Tongue (tissue), 2 donors: ENCODE results near the gene PLAAT4. TPM values are rescaled to one million over a fixed set of nuclear protein-coding genes. Genes with fewer than 3 reads are reported as not detected.
"Not testable (repeated sequence)": the region's sequence is repeated elsewhere in the genome, so short reads cannot be mapped to it uniquely, and the experiment has no call there.

Experiments
- DNase-seq: peaks from one replicate; pipeline ENCODE4 v3.0.0-alpha.2; 2015
- total RNA-seq: library from RNA; depleted of rRNA; stranded (reverse); fragments of >200 nt; gene quantifications from one replicate; pipeline ENCODE4 v1.2.3, GENCODE V29; 2014

Gene PLAAT4
- total RNA-seq, 1 donor from 2014 or later, result 6.1 TPM

- no peak for DNase-seq
Observed at GRCh38 chr11:63511048-63511748, 25.4 kb upstream of the PLAAT4 start.

DNA sequence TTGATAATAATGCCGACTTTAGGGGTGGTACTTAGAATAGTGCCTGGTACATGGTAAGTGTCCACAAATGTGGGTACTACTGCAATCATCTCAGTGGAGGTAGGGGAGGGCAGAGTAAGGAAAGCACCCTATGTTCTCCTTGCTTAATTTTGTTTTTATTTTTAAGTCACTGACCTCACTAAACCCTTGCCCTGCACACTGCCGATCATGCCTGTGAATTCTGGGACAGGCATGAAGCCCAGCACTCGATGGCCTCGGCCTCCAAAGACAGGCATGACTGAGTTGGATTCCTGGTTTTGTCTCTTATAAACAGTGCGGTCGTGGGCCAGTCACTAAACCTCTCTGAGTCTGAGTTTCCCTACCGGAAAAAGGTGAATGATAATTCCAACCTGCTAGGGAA lies 23.8 kb upstream of the PLAAT4 start:
- no peak for DNase-seq

DNA sequence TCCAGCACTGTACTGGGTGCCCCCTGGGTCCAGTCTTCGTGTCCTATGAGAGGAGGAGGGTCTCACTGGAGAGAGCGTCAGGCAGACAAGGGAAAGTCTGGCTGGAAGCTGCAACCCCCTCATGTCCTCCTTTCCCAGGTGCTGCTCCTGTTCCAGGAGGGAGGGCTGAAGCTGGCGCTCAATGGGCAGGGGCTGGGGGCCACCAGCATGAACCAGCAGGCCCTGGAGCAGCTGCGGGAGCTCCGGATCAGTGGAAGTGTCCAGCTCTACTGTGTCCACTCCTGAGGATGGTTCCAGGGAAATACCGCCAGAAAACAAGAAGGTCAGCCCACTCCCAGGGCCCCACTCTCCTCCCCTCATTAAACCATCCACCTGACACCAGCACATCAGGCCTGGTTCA lies 20.5 kb upstream of the PLAAT4 start:
- no peak for DNase-seq

GRCh38 chr11:63517156-63517555 lies 19.5 kb upstream of the PLAAT4 start:
- no peak for DNase-seq

DNA sequence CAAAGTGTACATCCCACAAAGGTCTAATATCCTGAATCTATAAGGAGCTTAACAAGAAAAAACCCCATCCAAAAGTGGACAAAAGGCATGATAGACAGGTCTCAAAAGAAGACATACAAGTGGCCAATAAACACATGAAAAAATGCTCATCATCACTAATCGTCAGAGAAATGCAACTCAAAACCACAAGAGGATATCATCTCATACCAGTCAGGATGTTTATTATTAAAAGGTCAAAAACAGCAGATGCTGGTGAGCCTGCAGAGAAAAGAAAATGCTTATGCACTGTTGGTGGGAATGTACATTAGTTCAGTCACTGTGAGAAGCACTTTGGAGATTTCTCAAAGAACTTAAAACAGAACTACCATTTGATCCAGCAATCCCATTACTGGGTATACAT lies 18.1 kb upstream of the PLAAT4 start:
- DNase-seq, result no peak

DNA sequence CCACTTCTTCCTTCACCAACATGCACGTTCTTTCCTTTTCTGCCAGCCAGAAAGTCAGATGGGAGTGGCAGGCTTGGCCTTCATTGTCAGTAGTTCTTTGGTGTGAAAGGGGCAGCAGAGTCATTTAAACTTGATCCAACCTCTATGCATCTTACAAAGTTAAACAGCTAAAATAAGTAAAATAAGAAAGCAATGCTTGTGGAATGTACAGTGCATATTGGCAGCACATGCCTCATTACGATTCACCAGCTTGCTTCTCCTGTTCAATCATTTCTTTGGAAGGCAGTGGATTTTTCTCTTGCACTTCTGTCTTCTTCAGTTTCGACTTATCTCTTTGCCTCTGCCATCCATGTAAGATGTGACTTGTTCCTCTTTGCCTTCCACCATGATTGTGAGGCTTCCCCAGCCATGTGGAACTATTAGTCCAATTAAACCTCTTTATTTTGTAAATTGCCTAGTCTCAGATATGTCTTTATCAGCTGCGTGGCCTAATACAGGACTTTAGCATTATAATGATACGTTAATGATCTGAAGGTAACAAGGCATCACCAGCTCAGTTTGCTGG lies 15.9 kb upstream of the PLAAT4 start:
- no peak for DNase-seq

- DNase-seq, result no peak
Observed at GRCh38 chr11:63521896-63522295, 14.7 kb upstream of the PLAAT4 start.

GRCh38 chr11:63523151-63523550 lies 13.5 kb upstream of the PLAAT4 start:
- no peak for DNase-seq

DNA sequence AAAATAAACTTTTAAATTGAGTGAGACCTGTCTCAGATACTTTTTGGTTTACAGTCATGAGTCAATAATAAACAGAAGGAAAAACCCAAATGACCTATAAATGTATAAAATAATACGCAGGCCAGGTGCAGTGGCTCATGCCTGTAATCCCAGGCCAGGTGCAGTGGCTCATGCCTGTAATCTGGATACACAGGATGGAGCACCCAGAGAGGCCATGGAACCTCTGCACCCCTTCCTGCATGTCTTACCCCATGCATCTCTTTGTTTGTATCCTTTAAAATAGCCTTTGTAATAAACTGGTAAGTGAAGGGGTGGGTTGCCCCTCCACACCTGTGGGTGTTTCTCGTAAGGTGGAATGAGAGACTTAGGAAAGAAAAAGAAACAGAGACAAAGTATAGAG lies 8.9 kb upstream of the PLAAT4 start:
- DNase-seq, result no peak

DNA sequence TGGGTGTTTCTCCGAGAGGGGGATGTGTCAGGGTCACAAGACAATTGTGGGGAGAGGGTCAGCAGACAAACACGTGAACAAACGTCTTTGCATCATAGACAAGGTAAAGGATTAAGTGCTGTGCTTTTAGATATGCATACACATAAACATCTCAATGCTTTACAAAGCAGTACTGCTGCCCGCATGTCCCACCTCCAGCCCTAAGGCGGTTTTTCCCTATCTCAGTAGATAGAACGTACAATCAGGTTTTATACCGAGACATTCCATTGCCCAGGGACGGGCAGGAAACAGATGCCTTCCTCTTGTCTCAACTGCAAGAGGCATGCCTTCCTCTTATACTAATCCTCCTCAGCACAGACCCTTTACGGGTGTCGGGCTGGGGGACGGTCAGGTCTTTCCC lies 8.5 kb upstream of the PLAAT4 start:
- not testable (repeated sequence) for DNase-seq

- DNase-seq, result not testable (repeated sequence)
Observed at GRCh38 chr11:63528729-63529278, 7.8 kb upstream of the PLAAT4 start.

DNA sequence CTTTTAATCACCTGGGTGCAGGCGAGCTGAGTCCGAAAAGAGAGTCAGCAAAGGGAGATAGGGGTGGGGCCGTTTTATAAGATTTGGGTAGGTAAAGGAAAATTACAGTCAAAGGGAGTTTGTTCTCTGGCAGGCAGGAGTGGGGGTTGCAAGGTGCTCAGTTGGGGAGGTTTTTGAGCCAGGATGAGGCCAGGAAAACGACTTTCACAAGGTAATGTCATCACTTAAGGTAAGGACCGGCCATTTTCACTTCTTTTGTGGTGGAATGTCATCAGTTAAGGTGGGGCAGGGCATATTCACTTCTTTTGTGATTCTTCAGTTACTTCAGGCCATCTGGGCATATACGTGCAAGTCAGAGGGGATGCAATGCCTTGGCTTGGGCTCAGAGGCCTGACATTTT lies 7.2 kb upstream of the PLAAT4 start:
- DNase-seq, result not testable (repeated sequence)

DNA sequence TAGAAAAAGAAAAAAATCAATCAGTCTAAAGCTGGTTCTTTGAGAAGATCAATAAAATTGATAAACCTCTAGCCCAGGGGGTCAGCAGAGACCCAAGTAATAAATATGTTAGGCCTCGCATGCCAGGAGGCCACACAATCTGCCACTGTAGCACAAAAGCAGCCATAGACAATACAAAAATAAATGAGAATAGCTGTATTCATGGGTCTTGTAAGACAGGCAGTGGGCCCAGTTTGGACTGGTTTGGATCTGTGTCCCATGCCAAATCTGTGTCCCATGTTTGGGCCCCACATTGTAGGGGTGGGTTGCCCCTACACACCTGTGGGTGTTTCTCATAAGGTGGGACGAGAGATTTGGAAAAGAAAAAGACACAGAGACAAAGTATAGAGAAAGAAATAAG lies 6.6 kb upstream of the PLAAT4 start:
- no peak for DNase-seq

GRCh38 chr11:63531074-63531792 lies 5.4 kb upstream of the PLAAT4 start:
- DNase-seq, result peak; percentile 26

GRCh38 chr11:63532117-63532516 lies 4.5 kb upstream of the PLAAT4 start:
- DNase-seq, result no peak

DNA sequence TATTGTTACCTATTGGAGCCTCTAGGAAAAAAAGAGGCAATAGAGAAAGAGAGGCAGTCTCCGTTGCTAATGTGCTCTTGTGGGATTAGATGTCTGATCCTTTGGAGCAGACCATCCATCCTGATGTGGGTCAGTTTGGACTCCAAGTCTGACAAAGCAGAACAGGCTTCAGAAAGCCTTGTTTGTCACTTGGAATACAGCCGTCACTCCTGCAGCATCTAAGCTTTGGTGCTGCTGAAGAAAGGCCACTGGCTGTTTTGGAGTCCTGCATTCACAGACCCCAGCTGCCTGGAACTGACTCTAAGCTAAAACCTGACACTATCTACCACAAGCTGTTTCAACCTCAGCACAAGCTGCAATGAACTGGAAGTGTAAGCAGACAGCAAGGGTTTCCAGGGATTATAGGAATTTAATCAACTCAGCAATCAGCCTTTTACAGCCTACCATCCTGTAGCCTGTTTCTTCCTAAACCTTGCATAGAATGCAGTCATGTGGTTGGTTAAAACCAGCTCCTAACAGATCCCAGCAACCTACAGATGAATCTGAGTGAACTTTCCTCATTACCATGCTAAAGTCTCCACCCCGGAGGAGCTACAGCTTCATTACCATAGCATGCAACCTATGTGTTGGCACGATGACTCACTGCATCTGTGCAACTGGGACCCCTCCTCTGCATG lies 3.7 kb upstream of the PLAAT4 start:
- no peak for DNase-seq

DNA sequence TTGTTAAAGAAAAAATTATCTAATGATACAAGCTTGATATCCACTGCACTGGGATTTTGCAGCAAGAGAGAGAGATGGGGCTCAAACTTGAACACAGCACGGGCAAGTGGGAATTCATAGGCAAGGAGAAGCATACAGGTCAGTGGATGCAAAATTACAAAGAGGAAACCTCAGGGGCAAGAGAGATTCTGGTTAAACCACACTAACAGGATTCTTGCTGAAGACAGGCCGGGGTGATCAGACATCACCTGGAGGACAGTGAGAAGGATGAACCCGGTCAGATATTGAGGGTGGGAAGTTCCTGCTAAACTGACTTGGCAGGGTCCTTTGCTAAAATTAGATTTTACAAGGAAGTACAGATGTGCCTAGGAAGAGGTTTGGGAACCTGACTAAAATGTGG lies 2.5 kb upstream of the PLAAT4 start:
- no peak for DNase-seq

- DNase-seq, result no peak
Observed at GRCh38 chr11:63534895-63535461, 1.6 kb upstream of the PLAAT4 start.

- DNase-seq, result no peak
Observed at GRCh38 chr11:63535734-63536133, 874 bp upstream of the PLAAT4 start.

DNA sequence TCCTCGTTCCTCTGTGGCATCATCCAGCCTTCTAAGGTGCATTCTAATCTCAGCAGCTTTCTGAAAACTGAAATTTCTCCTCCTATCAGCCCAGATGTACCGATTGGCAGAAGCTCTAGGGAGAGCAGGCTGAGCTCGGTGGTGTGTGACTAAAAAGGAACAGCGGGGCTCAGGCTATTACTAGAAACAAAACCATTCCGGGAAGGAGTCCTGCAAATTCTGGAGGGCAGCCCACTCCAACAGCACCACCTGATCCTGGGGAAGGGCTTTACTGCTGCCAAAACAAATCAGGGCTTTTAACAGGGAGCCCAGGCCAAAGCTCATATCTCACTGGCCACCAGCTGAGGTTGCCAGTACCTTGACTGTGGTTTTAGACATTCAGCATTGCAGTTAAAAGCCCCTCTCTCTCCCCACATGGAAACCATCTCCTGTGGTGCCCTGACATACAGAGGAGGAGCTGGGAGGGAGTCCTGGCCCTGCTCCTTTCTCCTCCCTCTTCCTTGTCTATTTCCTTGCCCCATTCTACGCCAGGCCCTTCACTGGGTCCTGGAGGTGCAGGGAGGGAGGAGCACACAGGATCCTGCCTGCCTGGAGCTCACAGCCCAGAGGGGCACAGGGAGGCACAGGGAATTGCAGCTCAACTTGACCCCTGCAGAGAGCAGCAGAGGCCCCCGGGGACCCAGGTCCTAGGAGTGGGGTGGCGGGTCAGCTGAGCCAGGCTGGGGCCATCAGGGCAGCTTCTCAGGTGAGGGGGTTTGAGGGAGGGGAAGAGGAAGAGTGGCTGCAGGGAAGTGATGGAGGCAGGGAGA lies 889 bp downstream of the PLAAT4 start:
- DNase-seq, result peak; percentile 80

GRCh38 chr11:63542506-63542905 lies 5.9 kb downstream of the PLAAT4 start:
- not testable (repeated sequence) for DNase-seq

GRCh38 chr11:63543711-63544110 lies 7.1 kb downstream of the PLAAT4 start:
- no peak for DNase-seq
